Thyroid gland (tissue), 4 donors: Measurements from ENCODE around the gene SNRK. TPM values are rescaled to one million over a fixed set of nuclear protein-coding genes. Genes with fewer than 3 reads are reported as not detected.

Source experiments
- DNase-seq, 2 donors: peaks; one replicate each; pipeline ENCODE4 v3.0.0-alpha.2; 2019
- H3K27ac ChIP-seq, 3 donors: fragments of 200-600 bp; sonication (generic); 1 replicate in 2 of 3; 2 replicates in 1 of 3; pipeline ENCODE4 v1.5.1; 2016 to 2019; ENCODE audit warnings: mild to moderate bottlenecking in 1 of 3, moderate library complexity in 1 of 3
- H3K27me3 ChIP-seq: fragments of 200-600 bp; sonication (generic); one replicate; pipeline ENCODE4 v1.5.1; 2019
- H3K36me3 ChIP-seq, 2 donors: fragments of 200-600 bp; sonication (generic); one replicate each; pipeline ENCODE4 v1.5.1; 2016 to 2019
- H3K4me1 ChIP-seq, 2 donors: fragments of 200-600 bp; sonication (generic); one replicate each; pipeline ENCODE4 v1.5.1; 2017 to 2019
- H3K4me3 ChIP-seq, 3 donors: fragments of 200-600 bp; sonication (generic); replicated peaks in 1 of 3; 1 replicate in 2 of 3; 2 replicates in 1 of 3; pipeline ENCODE4 v1.5.1; 2016; ENCODE audit warnings: mild to moderate bottlenecking in 1 of 3
- H3K9me3 ChIP-seq: fragments of 200-600 bp; sonication (generic); one replicate; pipeline ENCODE4 v1.5.1; 2017
- CTCF ChIP-seq, 6 experiments: fragments of 200-600 bp in 3 of 6; fragments of 450-650 bp in 3 of 6; sonication (generic) in 3 of 6; IDR thresholded peaks; one replicate each; pipeline ENCODE4 v1.5.1; 2016 to 2019; ENCODE audit warnings: antibody characterized with exemption in 6 of 6, mild to moderate bottlenecking in 2 of 6, inconsistent platforms in 1 of 6, moderate library complexity in 1 of 6
- POLR2A ChIP-seq, 2 donors: fragments of 450-650 bp; IDR thresholded peaks; one replicate each; pipeline ENCODE4 v1.6.1; 2017; ENCODE audit warnings: antibody characterized with exemption in 2 of 2, mild to moderate bottlenecking in 2 of 2, moderate library complexity in 1 of 2
- WGBS, 2 donors: methylation state at CpG; one replicate each; pipeline ENCODE4 v1.1.5; 2017; 5-methylcytosine and 5-hydroxymethylcytosine counted together
- intact Hi-C: fragments of 100-400 bp; cut with DNase I; formaldehyde crosslinking; loops from one replicate; pipeline ENCODE4 v1.15.1; 2023
- total RNA-seq, 4 donors: library from RNA; depleted of rRNA; stranded (reverse); fragments of >200 nt; gene quantifications; one replicate each; pipeline ENCODE4 v1.2.3, GENCODE V29; 2016

The SNRK gene
- total RNA-seq, 4 donors from 2014 or later: 44.2 to 90.5 (median 65.0) TPM

DNA sequence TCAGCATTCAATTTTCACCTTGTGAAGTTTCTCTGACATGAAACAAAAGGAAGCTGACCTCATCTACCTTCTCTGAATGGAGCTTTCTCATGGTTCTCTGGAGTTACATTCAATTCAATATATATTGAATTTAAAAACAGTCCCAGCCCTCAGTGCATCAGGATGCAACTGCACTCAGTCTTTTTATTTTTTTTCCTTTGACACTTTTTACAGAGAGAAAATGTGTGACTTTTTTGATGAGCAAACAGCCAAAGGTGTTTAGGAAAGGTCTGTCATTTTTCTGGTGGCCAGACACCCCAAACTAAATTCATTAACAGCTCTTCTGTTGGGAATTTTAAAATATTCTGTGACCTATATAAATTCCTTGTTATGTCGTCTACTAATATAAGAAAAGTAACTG, 19.3 kb upstream of the SNRK start:
- Histone ChIP-seq H3K27ac (no peak overlapping the region), H3K9me3 (no peaks in the 10 kb centered on the region), H3K4me3 (no peak overlapping the region), H3K36me3 (no peaks in the 10 kb centered on the region), H3K4me1 (no peaks in the 10 kb centered on the region), H3K27me3 (no peaks in the 10 kb centered on the region)
- no peak for DNase-seq
- 90 to 100% methylated on average over 1 of the region's 1 CpG for WGBS, 2 donors
- TF ChIP-seq CTCF (IDR thresholded peaks at IDR 0.05) (no peak), POLR2A (IDR thresholded peaks at IDR 0.05) (no peak)
- intact Hi-C loops: no loop called here

GRCh38 chr3:43268636-43269035, 17.7 kb upstream of the SNRK start:
- no peaks in the 10 kb centered on the region for H3K27me3 ChIP-seq
- H3K27ac ChIP-seq: no peak overlapping the region
- WGBS, 2 donors: 90 to 98% methylated on average over 1 of the region's 1 CpG
- no peaks in the 10 kb centered on the region for H3K4me1 ChIP-seq
- H3K9me3 ChIP-seq: no peaks in the 10 kb centered on the region
- H3K36me3 ChIP-seq: no peaks in the 10 kb centered on the region
- no peak overlapping the region for H3K4me3 ChIP-seq
- no peak for DNase-seq
- intact Hi-C loops: no loop called here
- TF ChIP-seq CTCF (IDR thresholded peaks at IDR 0.05): no peak
- no peak for TF ChIP-seq POLR2A (IDR thresholded peaks at IDR 0.05)

GRCh38 chr3:43270078-43270477, 16.3 kb upstream of the SNRK start:
- Histone ChIP-seq H3K27me3 (no peaks in the 10 kb centered on the region), H3K4me3 (no peak overlapping the region), H3K27ac (no peak overlapping the region), H3K36me3 (no peaks in the 10 kb centered on the region), H3K9me3 (no peaks in the 10 kb centered on the region), H3K4me1 (no peaks in the 10 kb centered on the region)
- intact Hi-C loops: no loop called here
- TF ChIP-seq CTCF (IDR thresholded peaks at IDR 0.05) (no peak), POLR2A (IDR thresholded peaks at IDR 0.05) (no peak)
- DNase-seq: no peak
- WGBS, 2 donors: 89 to 90% methylated on average over 2 of the region's 2 CpGs

DNA sequence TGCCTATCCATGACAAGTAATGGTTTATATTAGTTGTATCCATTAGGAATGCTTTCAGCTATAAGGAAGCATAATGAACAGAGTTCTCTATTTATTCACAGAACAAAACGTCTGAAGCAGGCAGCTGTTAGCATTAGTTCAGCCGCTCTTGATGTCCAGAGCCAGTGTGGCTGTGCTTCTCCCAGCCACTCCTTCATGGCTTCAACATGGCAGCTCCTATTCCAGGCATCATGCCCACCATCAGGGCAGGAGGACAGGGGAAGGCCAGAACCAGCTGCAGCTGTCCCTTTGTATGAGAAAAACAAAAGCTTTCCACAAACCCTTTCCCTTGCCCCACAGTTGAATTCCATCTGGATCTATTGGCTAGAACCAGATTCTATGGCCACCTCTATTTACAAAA, 12.9 kb upstream of the SNRK start:
- H3K27me3 ChIP-seq: no peaks in the 10 kb centered on the region
- TF ChIP-seq POLR2A (IDR thresholded peaks at IDR 0.05): no peak
- no peak for TF ChIP-seq CTCF (IDR thresholded peaks at IDR 0.05)
- 74 to 90% methylated on average over 2 of the region's 2 CpGs for WGBS, 2 donors
- H3K9me3 ChIP-seq: no peaks in the 10 kb centered on the region
- H3K36me3 ChIP-seq: no peaks in the 10 kb centered on the region
- no peaks in the 10 kb centered on the region for H3K4me1 ChIP-seq
- H3K4me3 ChIP-seq: no peak overlapping the region
- H3K27ac ChIP-seq: no peak overlapping the region
- DNase-seq: no peak
- intact Hi-C loops: no loop called here

DNA sequence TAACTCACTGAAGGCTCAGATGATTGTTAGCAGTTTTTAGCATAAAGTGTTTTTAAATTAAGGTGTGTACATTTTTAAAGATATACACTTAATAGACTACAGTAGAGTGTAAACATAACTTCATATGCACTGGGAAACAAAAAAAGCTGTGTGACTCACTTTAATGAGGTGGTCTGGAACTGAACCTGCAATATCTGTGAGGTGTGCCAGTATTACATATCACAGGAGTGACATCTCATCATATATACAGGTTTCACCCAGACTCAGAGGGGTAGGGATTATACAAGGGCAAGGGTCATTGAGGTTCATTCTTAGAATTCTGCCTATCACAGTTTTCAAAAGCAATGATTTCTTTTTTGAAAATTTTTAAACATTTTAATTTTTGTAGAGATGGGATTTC, 7.3 kb upstream of the SNRK start:
- H3K4me1 ChIP-seq: no peaks in the 10 kb centered on the region
- H3K27ac ChIP-seq: no peak overlapping the region
- H3K27me3 ChIP-seq: no peaks in the 10 kb centered on the region
- intact Hi-C loops: no loop called here
- no peaks in the 10 kb centered on the region for H3K36me3 ChIP-seq
- H3K4me3 ChIP-seq: no peak overlapping the region
- H3K9me3 ChIP-seq: no peaks in the 10 kb centered on the region
- TF ChIP-seq CTCF (IDR thresholded peaks at IDR 0.05) (no peak), POLR2A (IDR thresholded peaks at IDR 0.05) (no peak)
- no peak for DNase-seq
